ENCODE data around the gene LRRC45. TPM values are rescaled to one million over a fixed set of nuclear protein-coding genes. Genes with fewer than 3 reads are reported as not detected.

Gene LRRC45
- total RNA-seq, 4 donors from 2014 or later = 13.1 to 25.8 (median 15.3) TPM

- WGBS, 2 donors = 78 to 81% methylated on average over 25 of the region's 25 CpGs
- H3K27ac ChIP-seq = no peak overlapping the region
- peaks cover 0 to 30% (median 6%) of the 10 kb centered on the region in 3 donors for H3K36me3 ChIP-seq
- TF ChIP-seq POLR2A (IDR thresholded peaks at IDR 0.05) (no peak), EP300 (IDR thresholded peaks at IDR 0.05) (no peak), CTCF (IDR thresholded peaks at IDR 0.05) (no peak)
- DNase-seq (ENCODE audit: low spot score in 2 of 2) = no peak
- no peak overlapping the region for H3K4me3 ChIP-seq
- H3K4me1 ChIP-seq = peaks cover 0 to 22% (median 5%) of the 10 kb centered on the region in 4 donors
- H3K27me3 ChIP-seq = no peaks in the 10 kb centered on the region
- no peaks in the 10 kb centered on the region for H3K9me3 ChIP-seq
Measured at GRCh38 chr17:82076018-82076784, 53.1 kb downstream of the LRRC45 start.

- DNase-seq (ENCODE audit: low spot score in 2 of 2) = no peak
- 51 to 58% methylated on average over 15 of the region's 21 CpGs for WGBS, 2 donors
Measured at GRCh38 chr17:82076785-82077591, 53.9 kb downstream of the LRRC45 start.

GRCh38 chr17:82077617-82078358, 54.7 kb downstream of the LRRC45 start:
- no peaks in the 10 kb centered on the region for H3K9me3 ChIP-seq
- peak; percentile 55 to 68 for DNase-seq (ENCODE audit: low spot score in 2 of 2)
- no peak overlapping the region for H3K4me3 ChIP-seq
- H3K36me3 ChIP-seq = peaks cover 0 to 46% (median 13%) of the 10 kb centered on the region in 3 donors
- WGBS, 2 donors = 46 to 48% methylated on average over 28 of the region's 28 CpGs
- TF ChIP-seq CTCF (IDR thresholded peaks at IDR 0.05) (no peak), EP300 (IDR thresholded peaks at IDR 0.05) (no peak), POLR2A (IDR thresholded peaks at IDR 0.05) (no peak)
- peak overlapping the region in 3 of 4 donors; percentile 0 to 77 (median 72) for H3K27ac ChIP-seq
- H3K27me3 ChIP-seq = no peaks in the 10 kb centered on the region
- H3K4me1 ChIP-seq = peaks cover 0 to 22% (median 5%) of the 10 kb centered on the region in 4 donors

More at GRCh38 chr17:82076785-82077591, 53.9 kb downstream of the LRRC45 start:
- no peaks in the 10 kb centered on the region for H3K9me3 ChIP-seq
- H3K4me1 ChIP-seq = peaks cover 0 to 22% (median 5%) of the 10 kb centered on the region in 4 donors
- peaks cover 0 to 38% (median 8%) of the 10 kb centered on the region in 3 donors for H3K36me3 ChIP-seq
- TF ChIP-seq CTCF (IDR thresholded peaks at IDR 0.05) = peak in 1 of 5 experiments; percentile 17
- no peak for TF ChIP-seq POLR2A (IDR thresholded peaks at IDR 0.05)
- H3K27ac ChIP-seq = peak overlapping the region in 2 of 4 donors; percentile 72 to 77
- H3K27me3 ChIP-seq = no peaks in the 10 kb centered on the region
- H3K4me3 ChIP-seq = no peak overlapping the region

- H3K36me3 ChIP-seq = peaks cover 6 to 52% (median 13%) of the 10 kb centered on the region in 3 donors
- 84 to 86% methylated on average over 17 to 18 of the region's 18 CpGs for WGBS, 2 donors
- no peaks in the 10 kb centered on the region for H3K27me3 ChIP-seq
- peak overlapping the region in 3 of 4 donors; percentile 0 to 77 (median 72) for H3K27ac ChIP-seq
- H3K9me3 ChIP-seq = no peaks in the 10 kb centered on the region
- no peak for DNase-seq (ENCODE audit: low spot score in 2 of 2)
- H3K4me1 ChIP-seq = peaks cover 0 to 22% (median 5%) of the 10 kb centered on the region in 4 donors
- TF ChIP-seq CTCF (IDR thresholded peaks at IDR 0.05) (no peak), EP300 (IDR thresholded peaks at IDR 0.05) (no peak), POLR2A (IDR thresholded peaks at IDR 0.05) (no peak)
- no peak overlapping the region for H3K4me3 ChIP-seq
Measured at GRCh38 chr17:82078433-82078832, 55.3 kb downstream of the LRRC45 start.
